Activated CD8-positive, alpha-beta memory T cell treated with anti-CD3 and anti-CD28 coated beads for 24 hours (primary cell): ENCODE data around the gene NDUFS6.

Experiments used
- DNase-seq: peaks from one replicate; pipeline ENCODE4 v3.0.0-alpha.2; 2020

NDUFS6 gene

GRCh38 chr5:1767524-1768282 lies 33.5 kb upstream of the NDUFS6 start:
- DNase-seq = no peak

GRCh38 chr5:1768283-1769000 lies 32.8 kb upstream of the NDUFS6 start:
- DNase-seq = no peak

- DNase-seq = no peak
Measured at GRCh38 chr5:1769017-1769640, 32.1 kb upstream of the NDUFS6 start.

DNA sequence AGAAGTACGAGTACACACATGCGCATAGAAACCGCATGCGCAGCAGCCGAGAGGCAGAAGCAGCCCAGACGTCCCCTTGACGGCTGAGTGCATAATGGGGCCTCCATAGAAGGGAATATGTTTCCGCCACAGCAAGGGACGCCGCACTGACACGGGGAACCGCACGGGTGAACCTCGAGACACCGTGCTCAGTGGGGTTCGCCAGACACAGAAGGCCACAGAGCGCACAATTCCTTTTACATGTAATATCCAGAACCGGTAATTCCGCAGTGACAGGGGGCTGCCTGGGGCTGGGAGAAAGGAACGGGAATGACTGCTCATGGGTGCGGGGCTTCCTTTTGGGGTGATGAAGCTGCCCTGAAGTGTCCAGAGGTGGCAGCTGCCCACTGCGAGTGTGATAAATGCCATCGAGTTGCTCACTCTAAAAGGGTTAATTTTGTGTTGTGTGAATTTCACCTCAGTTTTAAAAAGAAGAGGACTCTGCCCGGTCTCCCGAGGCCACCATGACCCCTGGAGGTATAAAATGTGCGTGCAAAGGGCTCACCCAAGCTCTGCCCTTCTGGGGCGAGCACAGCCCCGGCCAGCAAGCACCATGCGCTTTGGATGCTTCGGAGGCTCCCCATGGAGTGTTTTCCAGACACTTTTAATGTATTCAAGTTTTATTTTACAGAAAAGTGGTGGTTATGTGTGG lies 31.3 kb upstream of the NDUFS6 start:
- no peak for DNase-seq

DNA sequence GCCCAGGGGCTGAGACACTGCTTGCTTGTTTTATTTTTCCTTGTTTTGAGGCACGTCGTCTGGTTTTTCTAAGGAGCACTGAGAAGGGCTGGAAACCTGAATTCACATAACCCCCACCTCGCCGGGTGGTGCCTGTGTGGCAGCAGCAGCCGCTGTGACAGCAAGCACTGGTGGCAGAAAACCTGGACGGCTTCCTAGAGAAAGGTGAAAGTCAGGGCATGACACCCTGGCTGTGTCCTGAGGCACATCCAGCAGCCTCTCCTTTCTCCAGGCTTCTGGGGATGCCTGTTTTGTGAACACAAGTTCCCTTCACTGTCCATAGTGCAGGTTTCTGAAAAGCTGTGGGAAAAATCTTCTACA lies 30.8 kb upstream of the NDUFS6 start:
- no peak for DNase-seq

- DNase-seq = no peak
Measured at GRCh38 chr5:1771149-1772065, 29.8 kb upstream of the NDUFS6 start.

GRCh38 chr5:1772634-1773033 lies 28.6 kb upstream of the NDUFS6 start:
- DNase-seq = no peak

- DNase-seq = no peak
Measured at GRCh38 chr5:1776831-1777230, 24.4 kb upstream of the NDUFS6 start.

DNA sequence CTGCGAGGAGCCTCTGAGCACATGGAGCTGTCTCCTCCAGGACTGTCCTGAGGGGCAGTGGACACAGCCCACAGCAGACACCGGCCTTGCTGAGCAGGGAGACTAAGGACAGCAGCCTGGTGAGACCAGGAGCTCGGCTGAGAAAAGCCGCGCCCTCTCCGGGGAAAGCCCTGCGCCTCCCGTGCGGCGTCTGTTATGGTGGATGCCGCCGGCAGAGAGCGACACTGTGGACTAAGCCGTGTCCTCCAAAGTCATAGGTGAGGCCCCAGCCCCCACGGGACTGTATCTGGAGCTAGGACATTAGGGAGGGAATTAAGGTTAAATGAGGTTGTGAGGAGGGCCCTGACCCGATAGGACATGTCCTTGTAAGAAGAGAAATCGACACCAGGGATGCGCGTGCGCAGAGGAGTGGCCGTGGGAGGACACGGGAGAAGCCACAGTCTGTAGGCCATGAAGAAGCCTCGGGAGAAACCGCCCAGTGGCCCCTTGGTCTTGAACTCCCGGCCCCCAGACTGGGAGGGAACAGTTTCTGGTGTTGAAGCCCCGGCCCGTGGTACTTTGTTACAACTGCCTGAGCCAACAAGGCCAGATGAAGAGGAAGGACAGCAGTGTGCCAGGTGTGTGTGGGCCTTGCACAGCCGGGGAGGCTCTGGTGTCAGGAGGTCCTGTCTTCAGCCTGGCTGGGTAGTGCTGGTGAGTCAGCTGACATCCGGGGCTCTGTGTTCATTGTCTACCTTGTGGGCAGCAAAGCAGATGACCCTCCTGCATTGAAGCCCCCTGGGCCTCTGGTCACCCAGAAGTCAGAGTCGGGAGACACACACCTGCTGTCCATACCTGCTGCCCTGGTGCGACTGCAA lies 23.7 kb upstream of the NDUFS6 start:
- DNase-seq = no peak

- no peak for DNase-seq
Measured at GRCh38 chr5:1778138-1779020, 22.8 kb upstream of the NDUFS6 start.

GRCh38 chr5:1779021-1779680 lies 22.1 kb upstream of the NDUFS6 start:
- no peak for DNase-seq

DNA sequence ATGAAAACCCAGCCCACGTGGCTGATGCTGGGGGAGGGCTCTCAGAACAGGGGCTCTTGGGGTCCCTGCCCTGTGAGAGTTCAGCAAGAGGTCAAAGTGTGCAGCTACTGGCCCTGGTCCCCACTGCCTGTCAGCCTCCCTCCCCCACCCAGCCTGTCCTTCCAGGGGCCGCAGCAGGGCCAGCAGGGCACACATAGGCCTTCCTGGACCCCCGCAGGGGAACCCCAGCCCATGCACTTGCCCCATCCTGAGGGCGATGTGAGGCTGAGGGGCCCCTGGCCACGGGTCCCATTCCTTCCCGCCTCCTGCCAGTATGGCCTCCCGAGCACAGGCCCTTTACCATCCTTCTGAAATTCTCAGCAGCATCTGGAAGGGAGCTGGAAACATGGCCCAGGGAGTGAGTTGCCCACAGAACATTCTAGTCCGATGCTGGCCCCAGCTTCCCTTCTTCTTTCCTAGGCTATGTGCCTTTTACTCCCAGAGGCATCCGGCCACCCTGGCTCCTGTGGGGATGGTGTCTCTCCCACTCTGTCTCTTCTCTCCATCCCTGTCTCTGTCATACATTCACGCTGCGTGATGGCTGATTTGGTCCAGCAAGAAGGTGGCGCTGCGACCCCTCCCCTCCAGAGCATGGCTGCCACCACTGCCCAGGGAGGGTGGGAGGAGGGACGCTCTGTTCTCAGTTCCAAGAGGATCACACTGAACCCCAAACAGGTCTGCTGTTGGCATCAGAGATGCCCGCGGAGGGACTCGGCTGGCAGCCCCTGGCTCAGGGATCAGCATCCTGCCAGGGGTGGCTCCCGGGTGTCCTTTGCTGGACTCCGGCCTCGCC lies 21.2 kb upstream of the NDUFS6 start:
- DNase-seq = no peak

DNA sequence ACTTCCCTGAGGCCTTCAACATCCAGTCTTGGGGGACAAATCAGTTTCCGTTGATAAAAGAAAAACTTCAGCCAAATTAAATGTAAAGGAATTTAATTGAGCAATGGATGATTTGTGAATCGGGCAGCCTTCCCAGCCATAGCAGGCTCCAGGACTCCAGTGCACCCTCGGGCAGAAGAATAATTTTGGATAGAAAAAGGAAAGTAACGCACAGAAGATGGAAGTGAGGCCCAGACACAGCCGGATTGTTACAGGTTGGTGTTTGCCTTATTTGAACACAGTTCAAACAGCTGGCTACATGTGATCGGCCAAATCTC lies 20.6 kb upstream of the NDUFS6 start:
- DNase-seq = no peak

- DNase-seq = no peak
Measured at GRCh38 chr5:1781107-1781506, 20.1 kb upstream of the NDUFS6 start.

- no peak for DNase-seq
Measured at GRCh38 chr5:1781726-1782384, 19.4 kb upstream of the NDUFS6 start.

DNA sequence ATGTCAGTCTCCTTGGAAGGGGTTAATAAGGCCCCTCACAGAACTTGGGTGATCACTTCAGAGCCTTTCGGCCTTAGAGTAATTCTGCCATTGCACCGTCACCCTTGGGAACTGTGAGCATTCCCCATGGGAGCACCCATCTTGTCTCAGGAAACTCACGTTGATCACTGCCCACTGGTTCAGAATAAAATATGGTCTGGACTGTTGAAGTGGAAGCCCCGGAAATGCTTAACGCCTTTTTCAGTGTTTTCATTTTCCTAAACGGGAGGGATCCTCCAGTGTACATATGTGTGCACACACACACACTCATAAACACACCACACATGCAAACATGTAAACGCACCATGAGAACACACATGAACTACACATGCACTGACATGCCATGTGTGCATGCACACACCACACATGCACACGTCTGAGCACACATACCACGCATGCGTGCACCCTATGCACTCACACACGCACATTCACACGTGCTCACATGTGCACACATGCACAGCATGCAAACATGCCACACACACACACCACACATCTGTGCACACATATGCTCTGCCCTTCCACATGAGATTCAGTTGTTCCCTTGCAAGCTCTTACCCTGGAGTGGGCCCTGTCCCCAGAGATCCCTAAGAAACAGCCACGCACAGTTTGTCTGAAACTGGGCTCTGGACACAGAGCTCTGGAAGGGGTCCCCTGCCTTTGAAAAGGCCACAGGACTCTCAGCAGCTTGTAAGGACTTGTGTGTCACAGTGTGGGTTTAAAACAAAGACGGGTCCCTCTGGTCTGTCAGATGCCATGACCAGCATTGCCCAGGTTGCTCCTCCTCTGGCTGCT lies 18.6 kb upstream of the NDUFS6 start:
- no peak for DNase-seq

DNA sequence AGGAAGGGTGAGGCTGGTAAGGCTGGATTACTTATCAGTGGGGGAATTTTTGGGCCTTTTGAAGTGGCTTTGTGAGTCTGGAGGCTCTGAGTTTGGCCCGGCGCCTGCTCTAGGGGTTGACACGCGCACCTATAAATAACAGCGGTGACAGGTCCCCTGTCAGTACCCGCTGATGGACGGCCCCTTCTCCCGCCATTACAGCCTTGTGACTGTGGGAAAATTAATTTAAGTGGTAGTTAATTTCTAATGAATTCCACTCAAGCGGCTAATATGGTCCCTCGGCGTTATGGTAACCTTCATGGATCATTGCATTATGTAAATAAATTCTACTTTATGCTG lies 18.0 kb upstream of the NDUFS6 start:
- peak; percentile 65 for DNase-seq
